ENCODE measurements around the gene IGF1R.

- no peak for TF ChIP-seq CTCF (IDR thresholded peaks at IDR 0.05; ENCODE audit: insufficient read depth, low read length, poor library complexity, severe bottlenecking)
- TF ChIP-seq EZH2phosphoT487 (conservative IDR thresholded peaks at IDR 0.05; ENCODE audit: low read length), result no peak
These were observed 96.8 kb downstream of the IGF1R start for GRCh38 chr15:98745179-98745578.
